CD4-positive, alpha-beta T cell treated with Interleukin-10 for 1 hour (primary cell): ENCODE results near the gene CATSPERZ.
A peak's percentile ranks its signal among the peaks of the same experiment; 100 is the strongest.

Experiments used
- DNase-seq: peaks from one replicate; pipeline ENCODE4 v3.0.0-alpha.2; 2020

CATSPERZ gene

GRCh38 chr11:64264371-64264852 is 35.7 kb upstream of the CATSPERZ start:
- no peak for DNase-seq

- no peak for DNase-seq
Observed at GRCh38 chr11:64265176-64266160, 34.7 kb upstream of the CATSPERZ start.

GRCh38 chr11:64266339-64266738 is 33.8 kb upstream of the CATSPERZ start:
- DNase-seq, result no peak

GRCh38 chr11:64267207-64267945 is 32.8 kb upstream of the CATSPERZ start:
- no peak for DNase-seq

- no peak for DNase-seq
Observed at GRCh38 chr11:64268025-64268892, 31.9 kb upstream of the CATSPERZ start.

GRCh38 chr11:64268893-64269539 is 31.1 kb upstream of the CATSPERZ start:
- peak; percentile 48 for DNase-seq

- DNase-seq, result peak; percentile 98
Observed at GRCh38 chr11:64269540-64270220, 30.5 kb upstream of the CATSPERZ start.

GRCh38 chr11:64275031-64275800 is 24.9 kb upstream of the CATSPERZ start:
- DNase-seq, result no peak

GRCh38 chr11:64275841-64276240 is 24.3 kb upstream of the CATSPERZ start:
- no peak for DNase-seq

- DNase-seq, result no peak
Observed at GRCh38 chr11:64276653-64277431, 23.3 kb upstream of the CATSPERZ start.

GRCh38 chr11:64278576-64279190 is 21.5 kb upstream of the CATSPERZ start:
- no peak for DNase-seq

- DNase-seq, result no peak
Observed at GRCh38 chr11:64281957-64282770, 18.0 kb upstream of the CATSPERZ start.

GRCh38 chr11:64283092-64283491 is 17.1 kb upstream of the CATSPERZ start:
- DNase-seq, result no peak

- peak; percentile 95 for DNase-seq
Observed at GRCh38 chr11:64284048-64284961, 15.9 kb upstream of the CATSPERZ start, which contains the start of gene BAD. TSS of gene BAD (minus strand) at chr11:64284665. CDS start at chr11:64284368, 297 bp downstream.

- peak; percentile 92 for DNase-seq
Observed at GRCh38 chr11:64284962-64285884, 14.9 kb upstream of the CATSPERZ start, which contains the start of gene GPR137. TSS of gene GPR137 (plus strand) at chr11:64285848. CDS start at chr11:64286525, 677 bp downstream.
